ENCODE measurements around the gene TPM4.
"Not testable (repeated sequence)": the region's sequence is repeated elsewhere in the genome, so short reads cannot be mapped to it uniquely, and the experiment has no call there.

Gene TPM4

DNA sequence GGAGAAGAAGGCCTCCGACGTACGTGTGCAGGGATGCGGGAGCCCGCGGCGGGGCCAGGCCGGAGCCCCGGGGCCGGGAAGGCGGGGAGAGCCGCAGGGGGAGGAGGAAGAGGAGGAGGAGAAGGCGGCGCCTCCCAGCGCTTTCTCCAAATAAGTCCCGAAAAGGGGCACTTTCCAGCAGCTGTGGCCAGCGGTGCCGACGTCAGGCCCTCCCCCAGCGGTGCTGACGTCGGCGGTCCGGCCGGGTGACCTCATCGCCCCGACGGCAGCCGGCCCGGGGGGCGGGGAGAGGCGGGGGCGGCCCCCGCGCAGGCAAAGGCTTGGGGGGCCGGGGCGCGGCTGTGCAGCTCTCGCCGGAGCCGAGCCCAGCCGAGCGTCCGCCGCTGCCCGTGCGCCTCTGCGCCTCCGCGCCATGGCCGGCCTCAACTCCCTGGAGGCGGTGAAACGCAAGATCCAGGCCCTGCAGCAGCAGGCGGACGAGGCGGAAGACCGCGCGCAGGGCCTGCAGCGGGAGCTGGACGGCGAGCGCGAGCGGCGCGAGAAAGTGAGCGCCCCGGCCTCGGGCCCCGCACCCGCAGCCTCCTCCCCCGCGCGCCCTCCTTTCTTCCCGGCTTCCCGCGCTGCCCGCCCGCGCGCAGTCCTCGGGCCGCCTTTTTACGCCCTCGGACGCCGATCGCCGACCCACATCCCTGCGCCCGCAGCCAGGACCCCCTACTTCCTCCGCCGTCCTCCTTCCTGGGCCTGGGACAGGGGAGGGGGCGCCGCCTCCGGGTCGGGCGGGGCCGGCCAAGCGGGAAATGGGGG, at the start of gene TPM4:
Gene TPM4, plus strand, starts transcription at position 342 of the 804 bp plus-strand sequence. Its CDS starts 71 bp downstream, at position 413.
- no peak for DNase-seq (ENCODE audit: low read depth)

DNA sequence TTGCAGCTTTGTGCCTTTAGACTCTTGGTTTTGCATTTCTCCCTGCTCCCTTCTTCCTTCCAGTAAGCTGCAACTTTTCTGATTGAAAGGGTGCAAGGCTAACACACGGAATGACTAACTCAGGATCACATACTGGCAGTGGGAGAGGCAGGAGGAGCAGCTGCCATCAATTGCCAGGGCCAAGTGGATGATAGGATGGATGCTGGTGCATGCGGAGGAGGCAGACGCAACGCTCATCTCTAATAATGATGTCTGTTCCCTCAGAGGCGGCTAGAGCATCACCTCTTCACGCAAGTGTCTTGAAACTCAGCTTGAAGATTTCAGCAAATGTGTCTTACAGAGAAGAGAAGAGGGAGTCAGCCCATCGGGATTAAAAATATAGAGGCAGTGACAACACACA, 49.5 kb upstream of the TPM4 start:
- no peak for DNase-seq (ENCODE audit: low read depth)

DNA sequence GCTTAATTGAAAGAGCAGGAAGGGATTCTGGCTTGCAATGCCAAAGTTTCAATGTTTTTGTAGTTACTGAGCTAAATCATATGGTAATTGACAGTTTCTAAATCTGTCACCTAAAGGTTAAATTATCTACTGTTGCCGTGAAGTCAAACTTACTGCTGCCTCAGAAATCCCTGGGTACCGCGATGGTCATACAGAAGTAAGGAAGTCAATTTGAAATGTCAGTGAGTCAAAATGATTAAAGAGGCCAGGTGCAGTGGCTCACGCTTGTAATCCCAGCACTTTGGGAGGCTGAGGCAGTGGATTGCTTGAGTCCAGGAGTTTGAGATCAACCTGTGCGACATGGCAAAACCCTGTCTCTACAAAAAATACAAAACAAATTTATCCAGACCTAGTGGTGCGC, 48.8 kb upstream of the TPM4 start:
- no peak for DNase-seq (ENCODE audit: low read depth)

DNA sequence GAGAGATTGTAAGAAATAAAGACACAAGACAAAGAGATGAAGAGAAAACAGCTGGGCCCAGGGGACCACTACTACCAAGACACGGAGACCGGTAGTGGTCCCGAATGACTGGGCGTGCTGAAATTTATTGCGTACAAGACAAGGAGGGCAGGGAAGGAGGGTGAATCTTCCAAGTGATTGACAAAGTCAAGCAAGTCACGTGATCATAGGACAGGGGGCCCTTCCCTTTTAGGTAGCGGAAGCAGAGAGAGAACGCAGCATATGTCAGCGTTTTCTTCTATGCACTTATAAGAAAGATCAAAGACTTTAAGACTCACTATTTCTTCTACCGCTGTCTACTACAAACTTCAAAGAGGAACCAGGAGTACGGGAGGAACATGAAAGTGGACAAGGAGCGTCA, 46.1 kb upstream of the TPM4 start:
- DNase-seq (ENCODE audit: low read depth) = not testable (repeated sequence)

DNA sequence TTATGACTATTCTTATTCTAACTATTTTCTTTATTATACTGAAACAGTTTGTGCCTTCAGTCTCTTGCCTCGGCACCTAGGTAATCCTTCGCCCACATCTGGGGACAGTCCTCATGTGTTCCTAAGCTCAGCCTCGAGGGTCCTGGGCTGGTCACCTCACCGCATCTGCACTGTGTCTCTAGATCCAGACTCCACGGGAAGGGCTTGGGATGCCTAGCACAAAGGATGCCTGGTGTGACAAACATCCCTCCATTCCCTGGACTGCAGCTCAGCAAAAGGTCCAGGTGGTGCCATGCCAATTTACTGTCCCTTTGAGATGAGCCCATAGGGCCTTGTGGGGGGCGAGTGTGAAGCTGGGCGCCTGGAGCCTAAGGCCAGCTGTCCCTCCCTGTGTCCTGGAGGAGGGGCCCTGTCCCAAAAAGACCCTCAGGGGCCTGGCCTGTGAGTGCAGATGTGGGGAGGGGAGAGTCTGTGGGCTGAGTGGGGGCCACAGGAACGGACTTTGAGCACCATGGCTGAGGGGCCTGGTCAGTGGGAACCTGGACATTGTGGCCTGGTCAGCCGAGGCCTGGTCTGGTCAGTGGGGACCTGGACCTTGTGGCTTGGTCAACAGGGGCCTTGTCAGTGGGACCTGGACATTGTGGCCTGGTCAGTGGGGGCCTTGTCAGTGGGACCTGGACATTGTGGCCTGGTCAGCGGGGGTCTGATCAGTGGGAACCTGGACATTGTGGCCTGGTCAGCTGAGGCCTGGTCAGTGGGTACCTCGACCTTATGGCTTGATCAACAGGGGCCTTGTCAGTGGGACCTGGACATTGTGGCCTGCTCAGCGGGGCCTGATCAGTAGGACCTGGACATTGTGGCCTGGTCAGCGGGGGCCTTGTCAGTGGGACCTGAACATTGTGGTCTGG, 45.1 kb upstream of the TPM4 start:
- no peak for DNase-seq (ENCODE audit: low read depth)

DNA sequence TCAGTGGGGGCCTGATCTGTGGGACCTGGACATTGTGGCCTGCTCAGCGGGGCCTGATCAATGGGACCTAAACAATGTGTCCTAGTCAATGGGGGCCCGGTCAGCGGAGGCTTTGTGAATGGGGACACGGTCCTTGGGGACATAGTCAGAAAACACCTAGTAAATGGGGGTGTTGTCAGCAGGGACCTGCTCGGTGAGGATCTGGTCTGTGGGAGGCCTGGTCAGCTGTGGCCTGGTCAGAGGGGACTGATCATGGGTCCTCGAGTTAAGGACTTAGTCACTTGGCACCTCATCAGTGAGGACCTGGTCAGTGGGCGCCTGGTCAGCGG, 44.5 kb upstream of the TPM4 start:
- no peak for DNase-seq (ENCODE audit: low read depth)

DNA sequence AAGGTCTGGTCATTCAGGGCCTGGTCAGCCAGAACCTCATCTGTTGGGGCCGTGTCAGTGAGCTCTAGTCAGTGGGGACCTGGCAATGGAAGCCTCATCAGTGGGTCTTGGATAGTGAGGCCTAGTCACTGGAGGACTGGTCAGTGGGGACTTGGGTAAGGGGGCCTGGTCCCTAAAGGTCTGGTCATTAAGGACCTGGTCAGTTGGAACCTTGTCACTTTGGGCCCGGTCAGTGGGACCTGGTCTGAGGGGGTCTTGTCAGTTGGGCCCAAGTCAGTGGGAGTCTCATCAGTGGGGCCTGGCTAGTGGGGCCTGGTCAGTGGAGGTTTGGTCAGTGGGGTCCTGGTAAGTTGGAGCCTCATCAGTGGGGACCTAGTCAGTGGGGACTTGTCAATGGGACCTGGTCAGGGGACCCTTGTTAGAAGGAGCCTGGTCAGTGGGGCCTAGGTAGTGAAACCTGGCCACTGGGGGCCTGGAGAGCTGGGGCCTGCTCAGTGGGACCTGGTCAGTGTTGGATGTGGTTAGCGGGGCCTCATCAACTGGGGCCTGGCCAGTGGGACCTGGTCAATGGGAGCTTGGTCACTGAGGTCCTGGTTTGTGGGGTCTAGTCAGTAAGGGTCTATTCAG, 43.7 kb upstream of the TPM4 start:
- no peak for DNase-seq (ENCODE audit: low read depth)

DNA sequence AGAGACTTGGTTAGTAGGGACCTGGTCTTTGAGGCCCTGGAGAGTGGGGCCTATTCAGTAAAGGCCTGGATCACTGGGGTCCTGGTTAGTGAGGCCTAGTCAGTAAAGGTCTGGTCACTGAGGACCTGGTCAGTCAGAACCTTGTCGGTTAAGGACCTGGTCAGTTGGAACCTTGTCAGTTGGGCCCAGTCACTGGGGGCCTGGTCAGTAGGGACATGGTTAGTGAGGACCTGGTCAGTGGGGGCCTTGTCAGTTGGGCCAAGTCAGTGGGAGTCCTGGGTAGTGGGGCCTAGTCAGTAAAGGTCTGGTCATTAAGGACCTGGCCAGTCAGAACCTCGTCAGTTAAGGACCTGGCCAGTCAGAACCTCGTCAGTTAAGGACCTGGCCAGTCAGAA, 43.2 kb upstream of the TPM4 start:
- no peak for DNase-seq (ENCODE audit: low read depth)

DNA sequence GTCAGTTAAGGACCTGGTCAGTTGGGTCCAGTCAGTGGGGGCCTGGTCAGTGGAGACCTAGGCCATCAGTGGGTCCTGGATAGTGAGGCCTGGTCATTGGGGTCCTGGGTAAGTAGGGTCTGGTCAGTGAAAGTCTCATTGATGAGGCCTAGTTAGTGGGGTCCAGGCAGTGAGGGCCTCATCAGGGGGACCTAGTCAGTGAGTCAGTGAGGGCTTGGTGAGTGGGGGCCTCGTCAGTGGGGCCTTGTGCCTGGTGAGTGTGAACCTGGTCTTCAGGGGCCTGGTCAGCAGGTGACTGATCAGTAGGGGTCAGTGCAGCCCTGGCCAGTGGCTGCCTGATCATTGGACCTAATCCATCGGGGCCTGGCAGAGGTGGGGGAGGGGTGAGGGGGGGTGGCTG, 42.6 kb upstream of the TPM4 start:
- DNase-seq (ENCODE audit: low read depth) = no peak

DNA sequence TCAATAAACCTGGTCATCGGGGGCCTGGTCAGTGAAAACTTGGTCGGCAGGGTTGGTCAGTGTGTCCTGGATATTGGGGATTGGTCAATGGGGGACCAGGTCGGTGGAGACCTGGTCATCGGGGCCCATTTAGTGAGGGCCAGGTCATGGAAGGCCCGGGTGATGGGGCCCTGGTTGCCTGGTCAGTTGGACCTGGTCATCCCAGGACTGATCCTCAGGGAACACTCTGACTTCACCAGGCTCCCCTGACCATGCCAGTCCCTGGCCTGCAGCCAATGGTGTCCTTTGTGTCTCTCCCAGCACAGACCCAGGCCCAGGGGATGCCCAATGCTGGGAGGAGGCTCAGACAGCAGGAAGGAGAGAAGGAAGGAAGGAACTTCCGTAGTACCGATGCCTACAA, 42.1 kb upstream of the TPM4 start:
- DNase-seq (ENCODE audit: low read depth) = no peak

DNA sequence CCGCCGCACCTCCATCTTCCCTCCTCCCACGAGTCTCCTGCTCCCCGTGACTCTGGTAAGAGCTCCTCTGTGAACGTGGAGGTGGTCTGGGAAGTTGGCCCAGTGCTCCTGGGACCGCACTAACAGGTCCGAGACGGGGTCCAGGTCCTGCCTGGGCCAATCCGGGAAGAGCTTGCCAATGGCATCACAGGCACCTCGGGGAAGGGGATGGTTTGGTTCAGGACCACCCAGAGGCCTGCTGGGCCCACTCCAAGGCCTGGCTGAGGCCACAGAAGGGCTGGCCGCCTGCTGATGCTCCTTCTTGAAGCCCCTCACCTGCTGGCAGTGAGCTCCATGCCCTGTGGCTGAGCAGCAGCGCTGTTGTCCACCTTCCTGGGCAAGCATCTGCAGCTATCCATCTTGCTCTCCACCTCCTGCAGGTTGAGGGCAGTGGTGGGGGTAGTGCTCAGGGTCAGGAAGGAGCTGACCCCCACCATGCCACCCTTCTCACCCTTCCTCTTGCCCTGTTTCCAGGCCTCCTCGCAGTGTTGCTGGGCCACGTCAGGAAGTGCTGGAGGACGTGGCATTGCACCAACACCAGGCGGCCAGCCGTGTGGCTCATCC, 41.2 kb upstream of the TPM4 start:
- no peak for DNase-seq (ENCODE audit: low read depth)

DNA sequence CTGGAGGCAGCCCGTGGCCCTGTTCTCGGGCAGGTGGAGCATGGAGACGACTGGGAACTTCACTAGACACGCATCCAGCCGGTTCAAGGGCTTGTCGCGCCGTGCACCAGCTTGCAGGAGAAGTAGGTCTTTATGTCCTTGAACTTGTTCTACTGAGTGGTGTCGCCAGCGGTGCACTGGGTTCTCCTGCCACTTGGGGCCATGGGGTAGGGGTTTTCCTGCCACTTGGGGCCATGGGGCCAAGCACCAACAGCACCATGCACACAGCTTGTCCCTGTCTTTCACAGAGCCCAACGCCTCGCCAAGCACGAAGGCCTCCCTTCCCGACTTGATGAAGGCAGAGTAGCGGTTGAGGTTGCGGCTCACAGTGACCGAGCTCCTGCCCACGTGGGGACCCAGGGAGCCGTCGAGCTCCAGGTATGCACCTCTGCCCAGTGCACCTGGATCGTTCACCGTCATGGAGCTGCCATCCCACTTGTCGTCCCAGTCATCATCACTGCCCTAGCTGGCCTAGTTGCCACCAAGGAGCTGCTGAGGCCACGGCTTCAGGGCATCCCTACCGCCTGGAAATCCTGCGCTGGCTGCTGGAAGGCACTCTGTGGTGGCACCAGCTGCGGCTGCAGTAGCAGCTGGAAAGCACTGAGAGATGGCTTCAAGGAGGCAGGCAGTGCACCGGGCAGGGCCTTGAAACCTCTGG, 40.5 kb upstream of the TPM4 start:
- DNase-seq (ENCODE audit: low read depth) = no peak

DNA sequence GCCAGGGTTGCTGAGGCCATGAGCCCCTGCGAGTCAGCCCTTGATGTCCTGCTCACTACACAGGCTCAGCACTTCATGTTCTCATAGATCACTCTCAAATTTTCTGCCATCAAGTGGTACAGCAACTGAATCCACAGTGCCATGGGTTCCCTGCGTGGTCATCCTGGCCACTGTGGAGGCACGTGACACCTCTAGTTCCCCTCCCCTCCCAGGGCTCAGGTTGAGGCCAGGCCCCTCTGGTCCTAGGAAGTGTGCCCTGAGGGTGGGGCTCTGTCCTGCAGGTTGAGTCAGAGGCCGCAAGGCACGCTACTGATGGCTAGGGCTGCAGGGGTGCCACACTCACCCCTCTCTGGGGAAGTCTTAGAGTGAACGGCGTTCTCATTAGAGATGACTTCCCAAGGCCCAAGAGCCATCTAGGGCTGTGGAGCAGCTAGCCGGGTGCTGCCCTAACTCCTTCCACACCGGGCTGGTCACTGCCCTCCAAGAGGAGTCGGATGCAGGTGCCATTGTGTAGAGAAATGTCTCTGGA, 39.8 kb upstream of the TPM4 start:
- no peak for DNase-seq (ENCODE audit: low read depth)

DNA sequence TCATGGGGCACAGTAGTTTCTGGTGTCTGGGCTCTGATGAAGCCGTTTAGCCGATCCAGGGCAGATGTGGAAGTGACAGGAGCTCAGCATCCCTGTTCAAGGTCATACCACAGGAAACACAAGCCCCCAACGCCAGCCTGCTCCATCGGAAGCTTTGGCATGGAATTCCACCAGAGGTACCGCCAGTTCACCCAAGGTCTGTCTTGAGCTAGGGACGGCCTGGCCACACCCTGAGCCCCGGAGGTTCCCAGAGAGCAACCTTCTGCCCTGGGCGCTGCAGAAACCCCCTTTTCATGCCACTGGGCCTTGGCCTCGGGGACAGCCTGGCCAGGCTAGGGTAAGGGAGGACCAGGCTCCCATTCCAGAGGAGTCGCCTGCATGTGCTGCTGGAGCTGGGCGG, 39.4 kb upstream of the TPM4 start:
- no peak for DNase-seq (ENCODE audit: low read depth)

DNA sequence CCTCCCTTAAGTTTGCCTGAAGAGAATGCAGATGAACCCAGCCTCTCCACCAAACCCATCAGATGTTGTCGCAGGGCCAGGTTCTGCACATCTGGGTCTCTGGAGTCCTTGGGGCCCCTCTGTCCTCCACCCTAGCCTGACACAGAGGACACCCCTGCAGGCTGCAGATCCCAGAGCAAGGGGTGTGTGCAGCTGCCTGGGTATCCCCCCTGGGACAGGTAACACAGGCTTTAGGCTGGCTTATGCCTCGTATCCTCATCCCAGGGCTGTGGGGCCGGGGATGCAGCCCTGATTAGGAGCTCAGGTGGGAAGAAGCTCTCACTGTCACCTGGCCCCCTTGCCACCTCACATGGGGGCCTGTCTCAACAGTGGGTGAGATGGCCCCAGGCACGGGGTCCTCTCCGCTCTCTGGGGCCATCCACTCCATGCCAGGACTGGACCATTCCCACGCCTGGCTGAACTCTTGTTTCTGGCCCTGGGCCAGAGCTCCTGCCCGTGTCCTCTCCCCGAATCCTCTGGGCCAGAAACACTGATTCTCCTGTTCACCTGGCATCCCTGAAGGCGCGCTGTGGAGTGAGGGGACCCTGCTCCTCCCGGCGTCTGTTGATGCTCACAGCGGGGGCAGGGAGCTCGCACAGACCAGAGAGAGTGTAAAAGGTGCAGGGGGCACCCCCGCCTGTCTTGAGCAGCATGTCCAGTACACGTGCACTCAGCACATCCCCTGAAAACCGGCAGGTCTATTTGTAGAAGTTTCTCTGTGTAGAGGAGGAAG, 38.7 kb upstream of the TPM4 start:
- DNase-seq (ENCODE audit: low read depth) = no peak

DNA sequence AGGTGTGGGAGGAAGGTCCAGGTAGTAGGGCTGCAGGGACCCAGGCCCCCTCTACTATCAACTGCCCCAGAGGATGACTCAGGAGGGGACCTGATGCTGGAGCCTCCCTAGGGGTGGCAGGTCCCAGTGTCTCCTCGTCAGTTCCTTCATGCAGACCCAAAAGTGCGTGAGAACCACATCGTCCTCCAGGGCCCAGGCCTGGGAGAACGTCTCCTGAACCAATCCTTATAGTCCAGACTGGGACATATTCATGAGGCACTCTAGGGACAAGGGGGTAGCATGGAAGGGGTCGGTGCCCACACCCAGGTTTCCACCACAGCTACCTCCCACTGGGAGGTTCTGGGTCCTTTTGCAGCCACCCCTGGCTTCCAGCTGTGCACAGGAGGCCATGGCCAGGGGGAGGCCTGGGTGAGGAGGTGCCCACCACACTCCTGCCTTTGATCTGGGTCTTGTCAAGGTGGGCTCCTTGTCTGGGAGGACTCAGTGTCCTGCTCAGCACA, 38.0 kb upstream of the TPM4 start:
- DNase-seq (ENCODE audit: low read depth) = no peak

DNA sequence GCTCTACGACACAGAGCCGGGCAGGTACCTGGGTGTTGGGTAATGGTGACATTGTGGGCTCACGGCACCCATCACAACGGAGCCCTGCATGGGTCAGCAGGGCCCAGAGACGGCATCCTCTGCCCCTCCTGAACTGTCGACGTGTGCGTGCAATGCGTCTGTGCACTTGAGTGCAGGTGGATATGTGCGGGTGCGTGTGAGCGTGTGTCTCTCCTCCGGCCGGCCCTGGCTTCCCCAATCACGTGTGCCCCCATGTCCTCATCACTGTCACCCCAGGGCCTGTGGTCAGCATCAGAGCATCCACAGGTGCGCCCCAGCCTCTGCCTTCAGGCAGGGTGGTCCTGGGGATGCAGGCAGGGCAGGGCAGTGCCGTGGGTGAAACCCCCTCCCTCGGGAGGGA, 37.2 kb upstream of the TPM4 start:
- DNase-seq (ENCODE audit: low read depth) = no peak

DNA sequence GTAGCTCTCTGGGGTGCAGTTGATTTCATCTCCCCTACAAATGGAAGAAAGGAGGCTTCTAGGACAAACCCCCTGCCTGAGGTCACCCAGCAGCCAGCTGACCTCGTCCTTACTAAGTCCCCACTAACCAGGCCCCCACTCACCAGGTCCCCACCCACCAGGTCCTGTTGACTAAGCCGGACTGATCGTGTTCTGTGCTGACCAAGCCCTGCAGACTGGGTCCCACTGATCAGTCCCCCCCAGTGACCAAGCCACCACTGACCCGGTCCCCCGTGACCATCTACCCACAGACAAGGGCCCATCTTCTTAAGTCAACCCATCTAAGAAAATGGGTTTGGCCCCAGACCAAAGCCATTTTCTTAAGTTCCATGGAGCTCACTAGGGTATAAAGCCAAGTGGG, 36.8 kb upstream of the TPM4 start:
- DNase-seq (ENCODE audit: low read depth) = no peak

DNA sequence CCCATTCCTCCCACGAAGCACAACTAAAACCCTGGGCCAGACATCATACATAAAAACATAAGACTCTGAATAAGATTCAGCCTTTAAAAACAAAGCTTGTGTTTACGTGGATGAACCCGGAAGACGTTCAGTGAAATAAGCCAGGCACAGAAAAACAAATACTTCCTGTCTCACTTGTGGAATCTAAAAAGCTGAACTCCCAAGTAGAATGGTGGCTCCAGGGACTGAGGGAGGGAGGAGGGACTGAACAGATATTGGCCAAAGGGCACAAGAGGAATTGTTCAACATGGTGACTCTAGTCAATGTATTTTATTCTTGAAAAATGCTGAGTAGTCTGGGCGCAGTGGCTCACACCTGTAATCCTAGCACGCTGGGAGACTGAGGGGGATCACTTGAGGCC, 35.7 kb upstream of the TPM4 start:
- no peak for DNase-seq (ENCODE audit: low read depth)

DNA sequence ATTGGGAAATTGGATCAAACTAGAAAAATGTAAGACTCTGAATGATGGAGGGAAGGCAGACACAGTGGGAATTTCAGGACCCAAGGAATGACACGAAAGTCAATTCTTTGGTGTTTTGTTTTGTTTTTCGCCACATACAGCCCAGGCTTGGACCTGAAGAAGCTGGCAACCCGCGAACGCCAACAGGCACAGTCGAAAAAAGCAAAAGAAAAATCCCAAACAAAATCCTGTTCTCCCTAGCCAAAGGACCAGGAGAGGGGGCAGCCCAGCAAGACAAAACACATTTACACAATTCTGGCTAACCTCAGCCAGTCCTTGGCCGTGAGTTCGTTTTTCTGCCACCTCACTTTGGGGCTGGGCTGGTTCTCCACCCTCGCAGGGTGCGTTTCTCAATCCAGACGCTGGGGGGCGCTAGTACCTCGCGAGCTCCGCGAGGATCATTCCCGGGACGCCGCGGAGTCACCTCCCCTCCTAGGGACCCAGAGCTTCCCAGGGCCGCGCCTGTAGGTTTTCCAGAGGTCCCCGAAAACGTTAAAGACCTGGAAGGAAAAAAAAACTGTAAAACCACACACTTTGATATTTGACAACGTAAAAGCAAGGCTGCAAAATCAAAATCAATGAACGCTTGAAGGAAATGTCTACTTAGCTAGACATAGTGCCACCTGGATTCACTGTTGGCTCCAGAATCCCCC, 34.9 kb upstream of the TPM4 start:
- no peak for DNase-seq (ENCODE audit: low read depth)
